Prostate gland (tissue), 2 donors: Measurements from ENCODE around the gene CLBA1. TPM values are rescaled to one million over a fixed set of nuclear protein-coding genes. Genes with fewer than 3 reads are reported as not detected.

Experiments used
- DNase-seq: peaks from one replicate; pipeline ENCODE4 v3.0.0-alpha.2; 2019; ENCODE audit warnings: low spot score
- H3K27ac ChIP-seq, 2 donors: fragments of 200-600 bp; sonication (generic); 2 replicates each; pipeline ENCODE4 v1.5.1; 2017 to 2019
- H3K27me3 ChIP-seq: fragments of 200-600 bp; sonication (generic); replicated peaks from 2 replicates; pipeline ENCODE4 v1.5.1; 2019; ENCODE audit not compliant: insufficient read depth
- H3K36me3 ChIP-seq, 2 donors: fragments of 200-600 bp; sonication (generic); 1 replicate in 1 of 2; 2 replicates in 1 of 2; pipeline versions ENCODE4 v1.5.1 to v1.8.1; 2017 to 2019
- H3K4me1 ChIP-seq: fragments of 200-600 bp; sonication (generic); replicated peaks from 2 replicates; pipeline ENCODE4 v1.5.1; 2019
- H3K4me3 ChIP-seq, 2 donors: fragments of 200-600 bp; sonication (generic); 2 replicates each; pipeline ENCODE4 v1.5.1; 2017 to 2019
- H3K9me3 ChIP-seq: fragments of 200-600 bp; sonication (generic); 2 replicates; pipeline ENCODE4 v1.5.1; 2017
- POLR2A ChIP-seq: fragments of 450-650 bp; IDR thresholded peaks from one replicate; pipeline ENCODE4 v1.6.1; 2016; ENCODE audit warnings: antibody characterized with exemption, mild to moderate bottlenecking
- POLR2AphosphoS5 ChIP-seq: sonication (generic); formaldehyde crosslinking; IDR thresholded peaks from one replicate; pipeline ENCODE4 v1.6.1; 2017; ENCODE audit warnings: antibody characterized with exemption
- WGBS: methylation state at CpG from one replicate; pipeline ENCODE4 v1.1.5; 2018; 5-methylcytosine and 5-hydroxymethylcytosine counted together
- intact Hi-C: fragments of 100-400 bp; cut with DNase I; formaldehyde crosslinking; loops from one replicate; pipeline ENCODE4 v1.14.2; 2022
- total RNA-seq, 2 donors: library from RNA; depleted of rRNA; stranded (reverse); fragments of >200 nt; gene quantifications; one replicate each; pipeline ENCODE4 v1.1.0, GENCODE V29; 2016
- TF ChIP-seq, protein P1 (sequence below), 4 experiments: fragments of 200-600 bp in 2 of 4; fragments of 450-650 bp in 2 of 4; sonication (generic) in 2 of 4; IDR thresholded peaks; 1 replicate in 3 of 4; 2 replicates in 1 of 4; pipeline ENCODE4 v1.5.1; 2016 to 2019; ENCODE audit warnings: antibody characterized with exemption in 4 of 4, mild to moderate bottlenecking in 2 of 4, moderate library complexity in 2 of 4

Gene CLBA1
- total RNA-seq, 2 donors from 2014 or later = 15.2 to 19.3 TPM

DNA sequence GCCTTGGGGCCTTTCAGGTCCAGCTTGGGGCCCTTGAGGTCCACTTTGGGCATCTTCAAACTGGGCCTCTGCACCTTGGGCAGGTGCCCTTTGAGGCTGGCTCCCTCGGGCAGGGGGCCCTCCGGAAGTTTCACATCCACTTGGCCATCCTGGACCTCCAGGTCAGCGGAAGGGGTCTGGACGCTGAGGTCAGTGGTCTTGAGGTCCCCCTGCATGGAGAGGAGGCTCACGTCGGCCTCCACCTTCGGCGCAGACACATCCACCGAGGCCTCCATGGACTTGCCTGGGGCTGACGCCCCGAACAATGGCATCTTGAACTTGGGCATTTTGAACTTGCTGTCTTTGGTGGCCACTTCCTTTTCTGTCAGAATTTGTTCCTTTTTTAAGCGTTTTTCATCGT, 32.5 kb upstream of the CLBA1 start:
- intact Hi-C loops = no loop called here
- H3K4me1 ChIP-seq = no peaks in the 10 kb centered on the region
- H3K9me3 ChIP-seq = no peaks in the 10 kb centered on the region
- H3K27ac ChIP-seq = no peak overlapping the region
- TF ChIP-seq POLR2A (no peak), POLR2AphosphoS5 (no peak)
- TF ChIP-seq, protein P1, sequence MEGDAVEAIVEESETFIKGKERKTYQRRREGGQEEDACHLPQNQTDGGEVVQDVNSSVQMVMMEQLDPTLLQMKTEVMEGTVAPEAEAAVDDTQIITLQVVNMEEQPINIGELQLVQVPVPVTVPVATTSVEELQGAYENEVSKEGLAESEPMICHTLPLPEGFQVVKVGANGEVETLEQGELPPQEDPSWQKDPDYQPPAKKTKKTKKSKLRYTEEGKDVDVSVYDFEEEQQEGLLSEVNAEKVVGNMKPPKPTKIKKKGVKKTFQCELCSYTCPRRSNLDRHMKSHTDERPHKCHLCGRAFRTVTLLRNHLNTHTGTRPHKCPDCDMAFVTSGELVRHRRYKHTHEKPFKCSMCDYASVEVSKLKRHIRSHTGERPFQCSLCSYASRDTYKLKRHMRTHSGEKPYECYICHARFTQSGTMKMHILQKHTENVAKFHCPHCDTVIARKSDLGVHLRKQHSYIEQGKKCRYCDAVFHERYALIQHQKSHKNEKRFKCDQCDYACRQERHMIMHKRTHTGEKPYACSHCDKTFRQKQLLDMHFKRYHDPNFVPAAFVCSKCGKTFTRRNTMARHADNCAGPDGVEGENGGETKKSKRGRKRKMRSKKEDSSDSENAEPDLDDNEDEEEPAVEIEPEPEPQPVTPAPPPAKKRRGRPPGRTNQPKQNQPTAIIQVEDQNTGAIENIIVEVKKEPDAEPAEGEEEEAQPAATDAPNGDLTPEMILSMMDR (IDR thresholded peaks at IDR 0.05) = no peak
- no peak overlapping the region for H3K4me3 ChIP-seq
- WGBS = 94% methylated on average over 13 of the region's 13 CpGs
- H3K27me3 ChIP-seq = no peaks in the 10 kb centered on the region
- DNase-seq = no peak
- no peaks in the 10 kb centered on the region for H3K36me3 ChIP-seq

GRCh38 chr14:104953896-104954656, 31.5 kb upstream of the CLBA1 start:
- H3K27ac ChIP-seq = no peak overlapping the region
- H3K4me1 ChIP-seq = no peaks in the 10 kb centered on the region
- intact Hi-C loops = no loop called here
- 88% methylated on average over 26 of the region's 26 CpGs for WGBS
- no peaks in the 10 kb centered on the region for H3K9me3 ChIP-seq
- TF ChIP-seq POLR2A = no peak
- TF ChIP-seq, protein P1 (IDR thresholded peaks at IDR 0.05) = no peak
- TF ChIP-seq POLR2AphosphoS5 = no peak
- H3K4me3 ChIP-seq = no peak overlapping the region
- no peaks in the 10 kb centered on the region for H3K36me3 ChIP-seq
- no peaks in the 10 kb centered on the region for H3K27me3 ChIP-seq
- DNase-seq = no peak

DNA sequence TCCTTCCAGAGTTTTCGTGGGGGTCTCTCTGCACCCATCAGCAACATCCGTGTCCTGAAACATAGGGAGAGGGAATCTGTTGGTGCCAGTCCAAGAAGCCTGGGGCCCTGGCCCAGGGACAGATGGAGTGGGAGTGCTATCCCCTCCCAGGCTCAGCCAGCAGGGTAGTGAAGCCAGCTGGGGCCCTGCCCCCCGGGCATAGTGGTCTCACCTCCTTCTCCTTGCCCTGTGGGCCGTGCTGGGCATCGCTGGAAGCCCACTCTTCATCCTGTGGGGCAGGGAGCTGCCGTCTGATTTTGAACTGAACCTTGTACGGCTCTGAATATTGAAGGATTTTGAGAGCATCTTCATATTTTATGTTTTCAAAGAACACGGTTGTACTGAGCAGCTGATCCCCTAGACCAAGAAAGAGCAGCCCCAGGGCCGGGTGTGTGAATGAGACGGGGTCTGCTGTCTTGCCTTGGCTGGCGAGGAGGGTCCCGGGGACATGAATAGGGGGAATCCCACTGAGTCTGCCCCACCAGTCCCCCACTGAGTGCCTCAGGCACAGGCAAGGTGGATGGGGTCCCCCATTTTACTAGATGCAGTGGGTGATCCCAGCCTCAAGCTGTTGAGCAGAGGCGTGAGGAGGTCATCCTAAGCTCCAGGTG, 30.7 kb upstream of the CLBA1 start:
- intact Hi-C loops = no loop called here
- H3K9me3 ChIP-seq = no peaks in the 10 kb centered on the region
- no peak for DNase-seq
- TF ChIP-seq POLR2AphosphoS5 (no peak), POLR2A (no peak)
- TF ChIP-seq, protein P1 (IDR thresholded peaks at IDR 0.05) = no peak
- no peaks in the 10 kb centered on the region for H3K4me1 ChIP-seq
- 85% methylated on average over 13 of the region's 13 CpGs for WGBS
- no peaks in the 10 kb centered on the region for H3K36me3 ChIP-seq
- H3K27ac ChIP-seq = no peak overlapping the region
- H3K4me3 ChIP-seq = no peak overlapping the region
- H3K27me3 ChIP-seq = no peaks in the 10 kb centered on the region

DNA sequence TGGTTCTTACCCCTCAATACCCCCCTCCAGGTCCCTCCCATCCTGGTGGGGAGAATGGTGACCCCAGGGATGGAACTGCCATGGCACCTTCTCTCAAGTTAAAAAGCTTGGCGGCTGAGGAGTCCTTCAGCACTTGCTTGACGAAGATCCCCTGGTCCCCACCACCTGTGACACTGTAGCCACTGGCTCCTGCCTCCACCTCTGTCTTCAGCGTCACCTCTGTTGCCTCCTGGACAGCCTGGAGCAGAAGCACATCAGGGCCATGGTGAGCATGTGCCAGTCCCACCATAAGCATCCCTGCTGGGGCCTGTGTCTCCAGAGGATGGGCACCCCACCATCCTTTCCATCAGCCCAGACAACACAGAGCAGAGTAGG, 30.2 kb upstream of the CLBA1 start:
- 90% methylated on average over 3 of the region's 3 CpGs for WGBS
- no peaks in the 10 kb centered on the region for H3K9me3 ChIP-seq

More for the DNA sequence above, 30.2 kb upstream of the CLBA1 start:
- no peaks in the 10 kb centered on the region for H3K36me3 ChIP-seq
- TF ChIP-seq POLR2A = no peak
- TF ChIP-seq, protein P1 (IDR thresholded peaks at IDR 0.05) = no peak
- TF ChIP-seq POLR2AphosphoS5 = no peak
- no peak for DNase-seq
- H3K4me1 ChIP-seq = no peaks in the 10 kb centered on the region
- no peaks in the 10 kb centered on the region for H3K27me3 ChIP-seq
- no peak overlapping the region for H3K4me3 ChIP-seq
- no peak overlapping the region for H3K27ac ChIP-seq
- intact Hi-C loops = no loop called here
